Spleen (tissue), 7 donors: Measurements from ENCODE around the gene TTLL3.

Experiments
- CTCF ChIP-seq, 11 experiments: fragments of 200-600 bp in 7 of 11; fragments of 450-650 bp in 4 of 11; sonication (generic) in 4 of 11; IDR thresholded peaks in 8 of 11; conservative IDR thresholded peaks in 3 of 11; 1 replicate in 7 of 11; 2 replicates in 4 of 11; pipeline versions ENCODE4 v1.4.0 to v1.8.0; 2016 to 2021; ENCODE audit warnings: antibody characterized with exemption in 11 of 11, inconsistent platforms in 4 of 11, mild to moderate bottlenecking in 1 of 11
- POLR2A ChIP-seq, 3 donors: fragments of 450-650 bp; IDR thresholded peaks; one replicate each; pipeline ENCODE4 v1.5.1; 2017; ENCODE audit warnings: antibody characterized with exemption in 3 of 3, mild to moderate bottlenecking in 1 of 3
- POLR2AphosphoS5 ChIP-seq, 3 donors: sonication (generic); formaldehyde crosslinking; IDR thresholded peaks; one replicate each; pipeline ENCODE4 v1.5.1; 2017; ENCODE audit warnings: antibody characterized with exemption in 3 of 3
- donor health status: DM: no; HTN: no; CAD: no; lungs with moderate emphysema.
- donor health status: DM: no; HTN: no; CAD: no.
- donor health status: DM: no; HTN: no; CAD: no.

- TF ChIP-seq CTCF (IDR thresholded peaks at IDR 0.05 in 8 of 11, conservative IDR thresholded peaks at IDR 0.05 in 3 of 11) = no peak
- no peak for TF ChIP-seq POLR2AphosphoS5 (IDR thresholded peaks at IDR 0.05)
- TF ChIP-seq POLR2A (IDR thresholded peaks at IDR 0.05) = no peak
Observed at GRCh38 chr3:9768141-9768775, 41.8 kb upstream of the TTLL3 start.
